GM15510 (cell line): ENCODE results near the gene C1orf226.

Experiments
- POLR2A ChIP-seq: IDR thresholded peaks from 3 replicates; pipeline ENCODE4 v1.6.1; 2011; ENCODE audit warnings: borderline replicate concordance; ENCODE audit not compliant: insufficient read length; ENCODE audit errors: extremely low read depth

The C1orf226 gene, protein sequence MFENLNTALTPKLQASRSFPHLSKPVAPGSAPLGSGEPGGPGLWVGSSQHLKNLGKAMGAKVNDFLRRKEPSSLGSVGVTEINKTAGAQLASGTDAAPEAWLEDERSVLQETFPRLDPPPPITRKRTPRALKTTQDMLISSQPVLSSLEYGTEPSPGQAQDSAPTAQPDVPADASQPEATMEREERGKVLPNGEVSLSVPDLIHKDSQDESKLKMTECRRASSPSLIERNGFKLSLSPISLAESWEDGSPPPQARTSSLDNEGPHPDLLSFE

DNA sequence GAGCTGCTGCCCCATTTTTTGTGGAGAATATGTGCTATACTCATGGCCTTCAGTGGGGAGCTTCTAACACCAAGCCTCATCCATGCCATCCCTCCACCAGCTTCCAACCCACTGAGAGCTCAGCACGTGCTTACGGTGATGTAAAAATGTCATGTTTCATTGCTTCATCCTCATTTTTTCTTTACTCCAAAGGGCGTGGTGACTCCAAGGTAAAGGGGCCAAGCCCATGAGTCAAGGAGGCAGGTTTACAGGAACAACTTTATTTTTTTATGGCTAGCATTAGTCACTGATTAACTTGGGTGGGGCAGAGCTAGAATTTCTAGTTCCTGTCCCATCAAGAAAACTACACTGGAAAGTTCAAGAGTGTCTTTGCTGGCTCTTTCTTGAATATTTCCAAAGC lies at the start of gene C1orf226:
TSS of gene C1orf226 (plus strand) at position 346 of the 400 bp plus-strand sequence. CDS start 174 bp downstream, outside the sequence.
- TF ChIP-seq POLR2A: no peak

DNA sequence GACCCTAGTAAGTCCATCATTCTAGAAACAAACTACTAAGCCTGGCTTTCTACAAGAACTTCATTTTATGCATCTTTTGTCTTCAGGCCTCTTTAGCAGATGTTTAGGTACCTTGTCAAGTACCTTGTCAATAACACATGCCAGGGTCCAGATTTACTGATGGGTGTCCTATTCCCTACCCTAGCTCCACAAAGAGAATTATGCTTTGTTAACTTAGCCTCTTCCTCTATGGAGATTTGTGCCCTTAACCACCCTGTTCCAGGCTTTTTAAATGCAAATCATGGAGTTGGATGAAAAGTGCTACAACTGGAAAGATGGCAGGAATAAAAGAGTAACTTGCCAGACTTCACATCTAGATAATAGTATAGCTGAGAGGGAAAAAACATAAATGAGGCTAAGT lies 47.5 kb upstream of the C1orf226 start:
- no peak for TF ChIP-seq POLR2A

DNA sequence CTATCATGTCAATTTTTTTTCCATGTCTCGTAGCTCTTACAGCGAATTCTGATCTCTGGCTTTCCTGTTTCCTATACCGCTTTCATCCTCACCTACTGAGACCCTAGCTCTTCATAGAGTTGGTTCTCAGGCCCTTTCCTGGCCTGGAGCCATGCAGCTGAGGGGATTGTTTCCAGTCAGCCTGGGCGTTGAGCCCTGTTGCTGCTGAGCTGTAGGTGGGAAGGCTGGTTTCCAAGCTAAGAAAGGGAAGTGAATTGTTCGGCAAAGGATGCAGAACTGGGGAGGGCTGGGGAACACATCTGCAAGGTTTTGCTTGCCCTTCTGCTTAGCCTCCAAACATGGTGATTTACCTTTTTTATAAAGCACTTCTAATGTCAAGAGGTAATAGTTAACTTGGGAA lies 46.4 kb upstream of the C1orf226 start:
- no peak for TF ChIP-seq POLR2A

DNA sequence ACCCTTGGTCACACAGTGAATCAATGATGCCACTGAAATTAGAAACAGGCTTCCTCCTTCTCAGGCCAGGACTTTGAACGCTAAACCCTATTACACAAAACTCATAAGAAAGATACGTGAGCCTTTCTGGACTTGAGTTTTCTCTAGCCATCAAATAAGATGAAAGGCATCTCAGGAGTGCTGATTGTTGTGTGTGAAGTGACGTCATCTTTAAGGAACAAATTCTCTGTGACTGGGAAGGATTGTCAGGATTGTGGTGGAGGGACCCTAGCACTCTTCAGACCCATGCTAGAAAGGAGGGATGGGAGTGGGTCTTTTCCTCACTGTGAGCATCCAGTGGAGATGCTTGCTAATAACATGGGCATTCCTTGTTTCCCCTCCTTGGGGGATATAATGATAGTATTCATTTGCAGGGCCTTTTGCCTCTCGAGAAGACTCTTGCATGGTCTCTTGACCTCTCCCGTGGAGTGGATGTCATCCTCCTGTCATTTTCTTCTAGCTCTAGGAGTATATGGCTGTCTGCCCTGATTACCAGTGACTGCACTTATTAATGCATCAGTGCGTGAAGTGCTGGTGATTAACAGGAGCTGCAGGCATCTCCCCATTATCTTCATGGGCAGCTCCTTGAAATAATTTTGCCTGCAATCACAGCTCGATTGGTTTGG lies 44.8 kb upstream of the C1orf226 start:
- TF ChIP-seq POLR2A: no peak

DNA sequence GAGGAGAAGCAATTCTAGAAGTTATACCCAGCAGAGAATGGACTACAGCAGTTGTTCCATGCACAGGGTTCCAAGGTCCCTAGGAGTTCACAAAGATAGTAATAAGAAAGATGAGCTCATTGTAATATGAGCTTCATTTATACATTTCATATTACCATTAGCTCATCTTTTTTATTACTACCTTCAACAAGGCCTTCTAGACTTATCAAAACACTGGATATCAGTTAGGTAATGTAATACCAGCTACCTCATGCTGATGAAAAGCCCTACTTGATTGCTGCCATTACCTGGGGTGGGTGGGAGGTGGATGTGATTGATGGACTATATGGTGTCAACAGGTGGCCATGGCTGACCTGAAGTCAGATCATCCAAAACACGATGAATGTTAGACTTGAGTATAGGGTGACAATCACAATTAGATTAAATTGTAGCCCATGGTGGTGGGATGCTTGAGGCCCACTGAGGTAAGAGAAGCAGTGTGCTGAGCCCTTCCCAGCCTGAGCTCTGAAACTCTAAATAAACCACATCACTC lies 39.0 kb upstream of the C1orf226 start:
- TF ChIP-seq POLR2A: no peak

DNA sequence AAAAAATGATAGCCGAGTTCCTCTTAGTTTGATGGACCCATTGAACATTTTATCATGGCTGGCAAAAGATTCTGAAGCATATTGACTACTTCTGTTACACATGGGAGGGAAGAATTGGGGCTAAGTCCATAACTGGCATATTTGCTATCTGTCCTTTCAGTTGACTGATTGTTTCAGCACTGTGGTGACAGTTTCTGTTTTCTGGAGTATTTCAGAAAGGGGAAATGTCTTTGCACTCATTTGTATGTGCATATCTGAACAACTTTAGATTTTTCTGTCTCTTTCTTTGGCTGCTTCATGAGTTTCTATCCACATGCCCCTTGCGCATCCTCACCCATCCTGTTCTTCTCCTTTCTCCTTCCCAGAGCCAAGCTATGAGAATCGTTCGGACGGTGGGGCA lies 38.1 kb upstream of the C1orf226 start:
- TF ChIP-seq POLR2A: no peak

DNA sequence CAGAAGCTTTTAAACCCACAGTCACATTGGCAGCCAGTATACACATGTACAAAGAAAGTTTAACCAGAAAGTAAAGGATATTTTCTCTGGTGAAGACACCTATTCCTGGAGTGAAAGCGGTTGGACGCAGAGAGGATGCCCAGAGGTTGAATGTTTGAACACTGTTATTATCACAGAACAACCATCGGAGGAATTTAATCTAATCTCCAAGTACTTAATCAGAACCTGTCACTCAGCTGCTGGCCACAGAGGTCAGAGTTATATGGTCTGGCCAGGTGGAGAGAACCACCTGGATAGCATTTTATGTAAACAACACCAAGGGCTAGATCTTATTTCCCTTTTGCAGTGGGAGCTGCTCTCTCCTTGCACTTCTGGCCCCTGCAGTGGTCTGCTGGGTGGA lies 34.2 kb upstream of the C1orf226 start:
- TF ChIP-seq POLR2A: no peak

DNA sequence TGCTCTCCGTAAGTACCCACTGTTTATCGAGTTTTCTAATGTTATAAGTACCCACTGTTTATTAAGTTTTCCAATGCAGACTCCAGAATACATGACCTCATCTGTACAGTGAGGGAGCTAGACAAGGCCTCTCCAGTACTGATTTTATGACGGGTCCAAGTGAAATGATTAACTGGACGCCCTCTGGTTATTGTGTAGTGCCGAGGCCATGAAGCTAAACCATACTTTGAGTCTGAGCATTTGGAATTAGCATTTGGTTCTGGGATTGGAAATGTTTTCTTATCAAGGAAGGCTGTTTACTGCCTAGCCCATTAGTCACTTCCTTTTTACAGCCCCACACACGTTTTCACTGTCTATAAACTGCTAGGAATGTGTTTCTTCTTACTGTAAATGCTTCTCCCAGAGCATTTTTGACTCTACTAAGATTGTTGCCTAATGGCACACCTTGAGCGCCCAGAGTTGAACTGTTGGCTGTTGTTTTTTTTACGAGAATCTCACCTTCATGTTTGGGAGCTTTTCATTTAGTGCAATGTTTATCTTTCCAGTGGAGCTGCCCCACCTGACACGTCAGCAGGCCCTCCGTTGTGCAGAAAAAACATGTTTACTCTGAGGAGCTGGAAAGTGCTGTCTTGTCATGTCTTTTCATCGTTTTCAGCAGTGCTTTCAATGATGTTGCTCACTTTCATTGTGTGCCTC lies 31.7 kb upstream of the C1orf226 start:
- no peak for TF ChIP-seq POLR2A

DNA sequence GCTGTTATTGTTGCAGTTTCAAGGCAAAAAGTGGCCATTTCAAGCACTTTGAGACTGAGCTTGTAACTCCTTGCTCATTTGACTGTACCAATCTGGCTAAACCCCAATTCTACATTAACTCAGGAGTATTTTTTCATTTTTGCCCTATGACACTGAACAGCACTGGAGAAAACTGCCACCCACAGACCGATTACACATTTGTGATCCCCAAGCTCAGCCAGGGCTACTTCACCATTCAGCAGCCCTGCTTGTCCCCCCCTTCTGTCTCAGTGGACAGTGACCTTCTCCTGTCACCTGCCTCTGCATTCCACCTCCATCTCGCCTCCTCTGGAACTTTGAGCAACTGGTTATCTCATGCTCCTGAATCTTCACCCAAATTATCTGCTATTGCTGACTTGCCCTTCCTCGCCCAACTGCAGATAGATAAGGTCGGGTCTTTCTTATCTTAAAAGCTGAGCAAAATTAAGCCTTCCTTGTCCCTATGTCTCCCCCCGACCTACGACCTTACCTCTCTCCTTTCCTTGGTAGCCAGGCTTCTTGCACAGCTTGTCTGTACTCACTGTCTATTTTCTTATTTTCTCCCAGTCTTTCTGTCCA lies 30.2 kb upstream of the C1orf226 start:
- no peak for TF ChIP-seq POLR2A

DNA sequence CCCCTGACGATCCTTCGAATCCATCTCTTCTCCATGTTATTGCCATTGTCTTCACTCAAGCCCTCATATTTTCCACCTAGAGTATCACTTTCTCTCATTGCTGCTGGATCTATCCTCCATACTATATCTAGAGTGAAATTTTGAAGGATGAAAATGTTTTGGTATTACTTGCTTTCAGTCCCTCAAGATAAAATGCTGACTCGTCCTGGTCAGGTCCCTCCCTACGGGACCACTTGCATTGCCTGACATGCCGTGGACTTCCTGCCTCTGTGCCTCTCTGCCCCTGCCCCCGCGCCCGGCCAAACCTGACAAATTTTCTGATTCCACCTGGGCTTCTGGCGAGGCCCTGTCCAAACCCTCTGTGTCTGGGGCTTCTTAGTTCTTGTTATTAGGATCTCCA lies 28.4 kb upstream of the C1orf226 start:
- TF ChIP-seq POLR2A: no peak

DNA sequence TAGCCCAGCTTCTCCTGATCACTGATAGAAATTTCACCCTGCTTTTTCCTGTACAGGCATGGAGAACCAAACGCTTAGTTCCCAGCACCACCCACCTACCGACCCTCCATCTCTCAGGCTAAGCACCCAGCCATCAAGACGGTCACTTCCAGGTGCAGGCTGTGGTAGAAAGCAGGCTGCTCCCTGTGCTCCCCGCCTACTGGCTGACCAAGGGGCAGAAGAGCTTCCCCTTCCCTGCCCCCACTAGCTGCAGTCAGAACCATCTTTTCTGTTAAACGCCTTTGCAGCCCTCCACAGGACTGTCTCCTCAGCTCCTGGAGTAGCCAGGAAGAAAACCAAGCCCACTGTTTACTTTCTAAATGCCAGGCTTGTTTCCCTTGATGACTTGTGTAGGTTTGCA lies 27.8 kb upstream of the C1orf226 start:
- TF ChIP-seq POLR2A: no peak

DNA sequence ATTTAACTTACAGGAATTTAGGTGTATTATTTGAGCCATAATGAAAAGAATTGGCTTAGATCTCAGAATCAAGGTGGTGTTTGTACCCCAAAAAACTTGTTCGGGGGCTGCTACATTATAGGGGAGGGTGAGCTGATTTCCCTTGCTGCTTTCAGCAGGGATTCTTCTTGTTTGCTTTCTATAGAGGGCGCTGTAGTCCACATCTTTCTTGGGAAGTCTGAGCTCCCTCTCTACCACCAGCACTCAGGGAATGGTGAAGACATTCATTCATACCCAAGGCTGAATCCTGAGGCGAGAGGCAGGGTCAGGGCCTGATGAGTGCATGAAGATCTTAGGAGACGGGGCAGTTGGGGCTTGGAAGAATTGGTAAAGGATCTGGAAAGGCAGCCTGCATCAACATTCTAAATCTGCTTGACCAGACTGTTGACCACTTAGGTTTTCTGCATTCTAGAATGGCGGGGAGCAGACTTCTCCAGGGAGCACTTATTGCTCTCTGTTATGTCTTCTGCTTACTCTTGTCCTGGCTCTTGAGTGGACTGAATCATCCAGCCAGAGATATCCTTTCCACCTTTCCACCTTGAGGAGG lies 23.8 kb upstream of the C1orf226 start:
- TF ChIP-seq POLR2A: no peak

DNA sequence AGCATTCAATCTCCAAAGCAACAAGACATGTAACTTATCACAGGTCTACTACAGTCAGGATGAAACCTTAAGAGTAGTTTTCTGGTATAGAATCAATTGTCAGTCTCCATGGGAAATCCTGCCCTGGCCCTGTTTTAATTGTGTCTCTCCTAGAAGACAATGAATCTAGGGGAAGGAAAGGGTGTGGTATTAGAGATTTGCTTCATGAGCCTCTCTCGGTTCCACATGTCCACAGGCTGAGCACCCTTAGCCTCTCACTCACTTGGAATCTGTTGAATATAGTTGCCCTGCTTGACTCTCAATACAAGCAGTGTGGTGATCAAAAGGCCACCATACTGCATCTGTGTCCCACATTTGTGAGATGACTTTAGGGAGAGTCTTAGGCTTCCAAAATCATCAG lies 22.6 kb upstream of the C1orf226 start:
- no peak for TF ChIP-seq POLR2A

DNA sequence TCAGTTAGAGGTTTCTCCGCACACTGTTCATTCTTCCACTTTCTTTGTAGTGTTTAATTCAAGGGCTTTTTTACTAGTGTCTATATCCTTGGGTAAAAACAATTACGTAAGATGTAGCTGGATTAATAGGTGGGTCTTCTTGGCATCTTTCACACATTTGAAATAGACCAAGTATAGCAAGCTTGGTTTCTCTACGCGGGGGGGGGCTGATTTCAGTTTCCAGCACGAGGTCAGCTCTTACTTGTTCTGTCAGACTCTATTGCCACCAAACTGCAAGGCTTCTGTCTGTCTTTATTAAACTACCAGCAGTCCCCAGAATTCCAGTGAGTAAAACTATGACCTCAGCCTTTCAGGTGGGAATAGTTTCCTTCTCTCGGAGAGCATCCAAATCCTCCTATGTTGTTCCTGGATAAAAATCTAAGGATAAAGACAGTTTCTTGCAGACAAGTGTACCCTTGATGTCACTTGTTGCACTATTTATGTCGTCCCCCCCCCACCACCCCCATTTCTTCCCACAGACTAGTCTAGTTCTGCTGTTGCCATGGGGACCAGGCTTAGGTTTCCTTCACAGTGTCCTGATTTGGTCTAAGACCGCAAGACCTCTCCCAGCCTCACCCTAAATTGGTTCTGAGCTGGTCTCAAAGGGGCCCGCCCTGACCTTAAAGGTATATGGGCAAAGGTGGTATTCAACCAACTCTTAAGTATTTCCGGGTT lies 21.8 kb upstream of the C1orf226 start:
- TF ChIP-seq POLR2A: no peak
